ENCODE measurements around the gene CRHR1. TPM values are rescaled to one million over a fixed set of nuclear protein-coding genes. Genes with fewer than 3 reads are reported as not detected.

The CRHR1 gene
- polyA plus RNA-seq, 2 of the 4 experiments (the other 2 are of a cell fraction), result 0.09 to 0.12 TPM

- FAIRE-seq (no peak), DNase-seq (ENCODE audit: low read depth in 1 of 2, low spot score in 1 of 2) (no peak), ATAC-seq (no peak)
- POLR2A ChIA-PET, result no interaction called here
- WGBS (ENCODE audit: missing lambda C conversion rate), result 52% methylated on average over 6 of the region's 6 CpGs
- Histone ChIP-seq H3K4me2 (no peak overlapping the region), H3K9me3 (no peaks in the 10 kb centered on the region), H3K4me1 (no peaks in the 10 kb centered on the region), H3K4me3 (no peak overlapping the region), H3K27ac (no peak overlapping the region)
- CTCF ChIA-PET, result interaction anchor here (1.4 to 6.6 kb wide), 4 partner anchors 13 to 178 kb away, joined by 3 to 63 read pairs (median 12); no protein-coding TSS in a partner anchor
- TF ChIP-seq POLR2A (IDR thresholded peaks at IDR 0.05; ENCODE audit: low read length) (no peak), POLR2AphosphoS2 (conservative IDR thresholded peaks at IDR 0.05; ENCODE audit: low read length) (no peak), REST (IDR thresholded peaks at IDR 0.05) (no peak), RCOR1 (IDR thresholded peaks at IDR 0.05; ENCODE audit: low read depth, low read length) (no peak), KDM5A (IDR thresholded peaks at IDR 0.05) (no peak), MYC (IDR thresholded peaks at IDR 0.05; ENCODE audit: borderline replicate concordance, low read length) (no peak), ZFP36 (IDR thresholded peaks at IDR 0.05; ENCODE audit: borderline replicate concordance, partially characterized antibody) (no peak), JUNB (IDR thresholded peaks at IDR 0.05) (no peak), HOXA7 (CRISPR knock-in tag; IDR thresholded peaks at IDR 0.05) (no peak), EP300 (IDR thresholded peaks at IDR 0.05) (no peak)
- TF ChIP-seq, protein P1, sequence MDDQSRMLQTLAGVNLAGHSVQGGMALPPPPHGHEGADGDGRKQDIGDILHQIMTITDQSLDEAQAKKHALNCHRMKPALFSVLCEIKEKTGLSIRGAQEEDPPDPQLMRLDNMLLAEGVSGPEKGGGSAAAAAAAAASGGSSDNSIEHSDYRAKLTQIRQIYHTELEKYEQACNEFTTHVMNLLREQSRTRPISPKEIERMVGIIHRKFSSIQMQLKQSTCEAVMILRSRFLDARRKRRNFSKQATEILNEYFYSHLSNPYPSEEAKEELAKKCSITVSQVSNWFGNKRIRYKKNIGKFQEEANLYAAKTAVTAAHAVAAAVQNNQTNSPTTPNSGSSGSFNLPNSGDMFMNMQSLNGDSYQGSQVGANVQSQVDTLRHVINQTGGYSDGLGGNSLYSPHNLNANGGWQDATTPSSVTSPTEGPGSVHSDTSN (IDR thresholded peaks at IDR 0.05), result no peak
- TF ChIP-seq, protein P2, sequence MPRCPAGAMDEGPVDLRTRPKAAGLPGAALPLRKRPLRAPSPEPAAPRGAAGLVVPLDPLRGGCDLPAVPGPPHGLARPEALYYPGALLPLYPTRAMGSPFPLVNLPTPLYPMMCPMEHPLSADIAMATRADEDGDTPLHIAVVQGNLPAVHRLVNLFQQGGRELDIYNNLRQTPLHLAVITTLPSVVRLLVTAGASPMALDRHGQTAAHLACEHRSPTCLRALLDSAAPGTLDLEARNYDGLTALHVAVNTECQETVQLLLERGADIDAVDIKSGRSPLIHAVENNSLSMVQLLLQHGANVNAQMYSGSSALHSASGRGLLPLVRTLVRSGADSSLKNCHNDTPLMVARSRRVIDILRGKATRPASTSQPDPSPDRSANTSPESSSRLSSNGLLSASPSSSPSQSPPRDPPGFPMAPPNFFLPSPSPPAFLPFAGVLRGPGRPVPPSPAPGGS (IDR thresholded peaks at IDR 0.05), result no peak
These were observed 33.9 kb downstream of the CRHR1 start for GRCh38 chr17:45818041-45818440.

DNA sequence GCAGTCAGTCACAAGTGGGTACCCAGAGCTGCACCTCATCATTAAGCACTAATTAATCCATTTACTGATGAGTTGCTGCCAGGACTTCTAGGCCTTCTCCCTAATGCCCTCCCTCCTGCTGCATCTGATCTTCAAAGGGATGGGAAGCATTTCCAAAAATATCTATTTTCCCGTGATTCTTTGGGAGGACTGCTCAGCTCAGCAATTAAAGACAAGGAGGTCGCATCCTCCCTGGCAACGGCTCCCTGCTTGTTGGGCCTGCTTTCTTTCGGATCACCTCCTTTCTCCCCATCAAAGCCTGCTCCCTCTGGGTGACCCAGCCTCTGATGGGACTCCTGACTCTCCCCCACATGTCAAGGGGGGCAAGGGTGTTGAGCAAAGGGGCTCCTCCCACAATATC is 34.6 kb downstream of the CRHR1 start:
- no peaks in the 10 kb centered on the region for H3K9me3 ChIP-seq
- WGBS (ENCODE audit: missing lambda C conversion rate), result 57% methylated on average over 4 of the region's 4 CpGs
- no peak for ATAC-seq
- no peaks in the 10 kb centered on the region for H3K4me1 ChIP-seq
- H3K4me3 ChIP-seq, result no peak overlapping the region
- CTCF ChIA-PET, result interaction anchor here (0.7 to 6.6 kb wide), 8 partner anchors 8 to 179 kb away, joined by 3 to 63 read pairs (median 10); partner anchors contain the start of gene CRHR1
- no peak for FAIRE-seq
- no peak overlapping the region for H3K27ac ChIP-seq
- POLR2A ChIA-PET, result no interaction called here
- no peak for DNase-seq (ENCODE audit: low read depth in 1 of 2, low spot score in 1 of 2)
- H3K4me2 ChIP-seq, result no peak overlapping the region
- TF ChIP-seq CHD2 (IDR thresholded peaks at IDR 0.05; ENCODE audit: low read length, partially characterized antibody) (no peak), JUN (IDR thresholded peaks at IDR 0.05) (no peak), EP300 (IDR thresholded peaks at IDR 0.05) (no peak), RAD21 (conservative IDR thresholded peaks at IDR 0.05 in 1 of 2, IDR thresholded peaks at IDR 0.05 in 1 of 2) (no peak), MYC (IDR thresholded peaks at IDR 0.05; ENCODE audit: borderline replicate concordance, low read length) (no peak), CBX2 (IDR thresholded peaks at IDR 0.05; ENCODE audit: borderline replicate concordance, low read depth) (no peak), ELK1 (IDR thresholded peaks at IDR 0.05; ENCODE audit: low read depth, low read length) (no peak), FOXS1 (CRISPR knock-in tag; IDR thresholded peaks at IDR 0.05) (no peak), RCOR1 (IDR thresholded peaks at IDR 0.05; ENCODE audit: low read depth, low read length) (no peak), PHF8 (IDR thresholded peaks at IDR 0.05; ENCODE audit: borderline replicate concordance, low read depth) (no peak), TP53 (CRISPR knock-in tag; IDR thresholded peaks at IDR 0.05) (no peak), ZC3H11A (IDR thresholded peaks at IDR 0.05) (no peak), MAX (IDR thresholded peaks at IDR 0.05) (no peak), KDM1A (IDR thresholded peaks at IDR 0.05; ENCODE audit: low read depth) (no peak), ZSCAN20 (CRISPR knock-in tag; IDR thresholded peaks at IDR 0.05) (no peak), RFX5 (IDR thresholded peaks at IDR 0.05) (no peak), ESRRA (IDR thresholded peaks at IDR 0.05; ENCODE audit: borderline replicate concordance, low read length) (no peak), SMC3 (IDR thresholded peaks at IDR 0.05) (no peak)
